ENCODE data around the gene TRIM54.
"Not testable (repeated sequence)": the region's sequence is repeated elsewhere in the genome, so short reads cannot be mapped to it uniquely, and the experiment has no call there.

The TRIM54 gene

DNA sequence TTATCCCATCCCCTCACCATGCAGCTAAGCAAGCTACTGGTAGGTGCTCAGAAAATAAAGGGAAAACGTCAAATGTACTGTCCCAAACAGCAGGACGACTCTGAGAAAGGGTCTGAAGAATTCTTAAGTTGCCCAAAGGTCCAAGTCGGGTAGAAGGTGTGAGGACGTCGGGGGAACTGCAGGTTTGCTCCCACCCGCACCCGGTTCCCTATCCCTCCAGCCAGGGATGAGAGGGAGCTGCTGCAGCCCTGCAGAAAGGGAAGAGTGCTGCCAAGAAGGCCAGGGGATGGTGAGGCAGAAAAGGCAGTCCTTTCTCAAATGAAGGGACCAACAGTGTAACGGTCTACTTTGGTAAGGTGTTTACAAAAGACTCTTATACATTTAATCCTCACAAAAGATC, 32.9 kb downstream of the TRIM54 start:
- no peak for DNase-seq

DNA sequence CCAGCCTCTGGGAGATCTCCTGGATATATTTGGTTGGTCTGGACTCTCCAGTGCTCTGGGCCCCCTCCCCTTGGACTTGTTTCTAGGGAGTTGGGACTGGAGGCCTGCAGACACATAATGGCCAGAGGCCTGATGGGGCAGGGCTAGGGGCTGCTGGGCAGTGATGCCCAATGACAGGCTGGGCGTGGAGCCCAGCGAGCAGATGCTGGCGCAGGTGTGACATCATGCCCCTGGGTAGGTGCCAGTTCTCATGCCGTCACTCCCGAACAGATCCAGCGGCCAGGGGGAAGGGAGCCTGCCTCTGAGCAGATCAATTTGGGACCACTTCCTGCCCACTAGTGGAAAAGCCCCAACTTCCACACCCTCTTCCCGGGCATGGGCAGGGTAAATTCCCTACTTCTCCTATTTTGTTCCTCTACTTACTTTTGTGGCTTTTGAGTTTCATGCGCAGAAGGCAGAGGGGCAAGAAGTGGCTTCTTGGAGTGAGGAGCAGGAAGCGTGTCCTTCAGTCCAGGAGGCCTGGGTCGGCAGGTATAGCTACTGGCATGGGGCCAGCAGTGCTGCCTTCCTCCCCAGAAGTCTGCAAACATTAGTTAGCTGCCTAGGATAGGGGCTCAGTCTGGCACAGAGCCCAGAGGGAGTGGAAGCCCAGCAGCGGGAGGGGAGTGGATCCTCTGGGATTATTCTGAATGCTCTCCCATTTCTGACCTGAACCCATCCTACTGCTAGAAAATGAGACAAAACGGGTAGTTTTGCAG, 34.6 kb downstream of the TRIM54 start:
- no peak for DNase-seq

DNA sequence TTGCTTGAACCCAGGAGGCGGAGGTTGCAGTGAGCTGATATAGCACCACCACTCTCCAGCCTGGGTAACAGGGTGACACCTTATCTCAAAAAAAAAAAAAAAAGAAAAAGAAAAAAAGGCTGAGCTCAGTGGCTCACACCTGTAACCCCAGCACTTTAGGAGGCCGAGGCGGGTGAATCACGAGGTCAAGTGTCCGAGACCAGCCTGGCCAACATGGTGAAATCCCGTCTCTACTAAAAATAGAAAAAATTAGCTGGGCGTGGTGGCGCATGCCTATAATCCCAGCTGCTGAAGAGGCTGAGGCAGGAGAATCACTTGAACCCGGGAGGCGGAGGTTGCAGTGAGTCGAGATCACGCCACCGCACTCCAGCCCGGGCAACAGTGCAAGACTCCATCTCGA, 37.6 kb downstream of the TRIM54 start:
- not testable (repeated sequence) for DNase-seq

DNA sequence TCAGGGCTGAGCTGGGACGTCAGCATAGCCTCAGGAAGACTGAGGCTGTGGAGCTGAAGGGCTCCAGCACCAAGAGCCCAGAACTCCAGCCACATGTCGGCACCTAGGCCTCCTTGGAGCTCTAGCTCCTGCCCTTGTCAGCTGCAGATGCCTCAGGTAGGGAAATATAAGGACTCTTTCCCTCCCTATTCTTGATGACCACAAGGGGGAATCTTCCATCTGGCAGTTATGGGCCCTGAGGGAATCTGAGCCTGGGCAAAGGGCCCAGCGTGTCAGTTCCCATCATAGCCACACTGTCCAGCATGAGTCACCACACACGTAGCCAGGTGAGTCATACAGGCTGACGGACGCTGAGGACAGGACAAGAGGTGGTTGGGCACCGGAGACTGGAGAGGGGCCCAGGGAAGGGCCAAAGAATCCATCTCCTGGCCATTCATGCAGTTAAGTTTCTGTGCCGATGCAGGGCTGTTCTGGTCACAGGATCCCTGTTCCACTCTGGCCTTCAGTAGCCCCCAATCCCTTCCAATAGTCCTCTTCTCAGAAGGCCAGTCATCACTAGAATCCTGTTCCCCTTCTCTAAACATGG, 38.8 kb downstream of the TRIM54 start:
- no peak for DNase-seq

DNA sequence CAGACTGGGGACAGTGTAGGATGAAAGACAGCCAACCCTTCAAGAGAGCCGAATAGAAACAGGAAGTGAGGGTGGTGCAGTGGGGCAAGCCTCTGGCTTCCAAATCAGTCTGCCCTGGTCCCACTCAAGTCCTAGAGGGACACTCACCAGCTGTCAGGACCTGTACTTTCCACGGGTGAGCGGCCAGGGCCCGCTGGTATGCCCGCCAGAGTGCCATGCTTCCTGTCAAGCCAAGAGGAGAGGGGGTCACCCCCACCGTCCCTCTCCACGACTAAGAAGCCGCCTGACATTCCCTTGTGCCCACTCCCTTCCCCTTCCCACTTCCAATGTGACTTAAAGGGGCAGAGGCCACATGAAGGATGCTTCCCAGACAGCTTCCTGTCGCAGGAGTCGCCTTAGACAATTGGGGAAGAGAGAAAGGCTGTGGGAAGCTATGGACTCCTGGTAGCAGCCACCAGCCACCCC, 40.1 kb downstream of the TRIM54 start:
- DNase-seq = peak; percentile 15

DNA sequence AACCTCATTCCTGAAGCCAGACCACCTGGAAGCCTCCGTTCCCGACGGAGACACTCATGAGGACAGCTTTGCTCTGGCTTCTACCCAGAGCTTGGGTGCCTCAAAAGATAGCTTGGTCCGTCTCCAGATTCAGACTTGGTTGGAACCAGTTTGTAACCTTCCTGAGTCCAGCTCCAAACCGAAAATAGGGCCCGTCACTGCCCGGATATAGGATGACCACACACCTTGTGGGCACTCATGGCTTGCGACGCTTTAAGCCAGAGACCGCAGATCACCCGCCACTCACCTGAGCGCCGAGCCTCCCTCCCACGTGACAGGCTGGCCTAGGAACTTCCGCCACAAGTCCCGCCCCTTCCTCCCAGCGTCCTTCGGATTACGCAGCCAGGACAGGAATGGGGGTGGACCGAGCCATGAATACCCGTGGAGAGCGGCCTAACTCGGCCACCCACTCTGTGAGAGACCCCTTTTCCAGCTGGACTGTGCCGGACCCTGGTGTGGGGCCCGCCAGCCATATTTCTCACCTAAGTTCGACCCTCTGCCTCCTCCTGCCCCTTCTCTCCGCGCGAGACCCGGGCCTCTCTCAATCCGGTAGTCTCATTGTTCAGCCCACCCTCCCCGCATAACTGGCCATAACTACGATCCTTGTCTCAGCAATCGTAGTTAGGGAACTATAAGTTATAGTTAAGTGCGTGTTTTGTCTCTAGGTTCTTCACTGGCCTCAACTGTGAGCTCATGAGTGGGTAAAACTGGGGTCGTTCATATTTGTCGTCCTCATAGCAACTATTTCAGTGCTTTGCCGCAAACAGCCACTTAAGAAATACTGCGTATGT, 40.8 kb downstream of the TRIM54 start, which contains the start of gene MPV17:
TSS of gene MPV17 (minus strand) at position 332 of the 830 bp plus-strand sequence. CDS start 580 bp downstream, outside the sequence.
- DNase-seq = peak; percentile 90

DNA sequence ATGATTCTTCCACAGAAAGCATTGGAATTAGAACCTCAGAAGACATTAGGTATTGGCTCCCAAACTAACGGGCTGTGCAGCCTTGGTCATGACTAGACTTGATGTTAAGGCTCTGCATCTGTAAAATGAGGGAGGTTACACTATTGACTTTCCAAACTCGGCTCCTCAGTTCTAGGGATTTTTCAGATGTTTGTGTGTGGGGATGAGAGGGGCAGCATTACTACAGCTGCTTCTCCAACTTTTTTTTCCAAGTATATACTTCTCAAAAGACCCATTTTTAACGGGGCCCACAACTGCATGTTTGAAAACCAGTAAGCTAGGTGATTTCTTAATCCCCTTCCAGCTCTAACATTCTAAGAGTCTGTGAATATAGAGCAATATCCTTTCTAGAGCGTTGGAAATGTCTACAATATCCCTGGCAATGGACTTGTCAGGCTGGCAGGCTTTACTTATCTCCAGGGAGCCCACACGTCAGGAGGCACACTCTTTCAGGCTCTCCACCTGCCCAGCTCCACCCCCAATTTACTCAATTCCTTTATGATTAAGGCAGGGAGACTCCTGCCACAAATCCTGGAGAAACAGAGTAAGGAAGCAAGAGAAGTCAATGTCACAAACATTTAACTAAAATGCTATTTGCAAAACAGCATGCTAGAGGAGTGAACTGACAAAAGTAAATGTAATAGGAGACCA, 41.5 kb downstream of the TRIM54 start:
- no peak for DNase-seq

DNA sequence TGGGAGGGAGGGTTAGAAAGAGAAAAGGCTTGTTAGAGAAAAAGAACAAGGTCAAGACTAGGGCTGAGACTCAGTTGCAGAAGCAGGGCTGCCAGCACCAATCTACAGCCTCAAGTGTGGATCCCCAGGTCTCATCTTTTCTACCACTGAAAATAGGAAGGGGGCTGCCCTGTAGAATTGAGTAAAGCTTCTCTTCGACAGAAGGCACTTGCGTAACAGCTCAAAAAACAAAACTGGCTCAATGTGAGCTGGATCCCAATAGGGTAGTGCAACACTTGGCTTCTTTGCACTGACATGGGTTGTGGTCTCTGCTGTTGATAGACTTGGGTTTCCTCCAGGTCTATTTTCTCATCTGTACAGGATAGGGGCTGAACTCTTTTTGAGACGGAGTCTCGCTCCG, 42.5 kb downstream of the TRIM54 start:
- DNase-seq = no peak

DNA sequence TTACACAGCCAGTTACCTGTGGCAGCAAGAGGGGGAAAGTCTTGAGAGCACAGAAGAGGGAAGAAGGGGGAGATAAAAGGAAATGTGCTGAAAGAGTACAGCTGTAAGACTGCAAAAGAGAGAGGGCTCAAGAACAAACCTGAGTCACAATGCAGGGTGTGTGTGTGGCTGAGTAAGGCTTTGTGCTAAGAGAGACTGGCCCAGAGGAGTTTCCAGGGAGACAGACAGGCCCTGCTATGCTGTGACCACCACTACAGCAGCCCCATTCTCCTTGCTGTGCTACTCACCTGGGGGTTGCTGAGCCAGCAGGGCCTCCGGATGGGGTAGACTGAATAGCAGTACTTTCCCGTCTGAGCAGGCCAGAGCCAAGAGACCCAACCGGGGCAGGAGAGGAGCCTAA, 53.1 kb downstream of the TRIM54 start:
- no peak for DNase-seq

DNA sequence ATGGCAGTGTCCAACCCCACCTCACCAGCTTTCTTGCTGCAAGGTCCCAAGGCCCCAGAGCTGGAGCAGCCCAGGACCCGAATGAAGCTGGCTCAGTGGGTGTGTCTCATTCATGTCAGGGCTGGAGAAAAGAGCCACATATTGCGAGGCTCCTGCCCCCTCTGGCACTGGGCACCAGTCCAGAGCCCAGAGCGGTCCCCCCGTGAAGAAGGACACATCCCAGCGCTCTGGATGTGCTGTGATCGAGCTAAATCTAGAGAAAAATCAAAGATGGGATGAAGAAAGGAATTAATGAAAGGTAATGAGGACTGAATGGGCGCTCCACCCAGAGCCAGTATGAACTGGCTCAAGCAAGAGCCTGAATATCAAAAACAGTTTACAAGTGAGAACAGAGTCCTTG, 53.9 kb downstream of the TRIM54 start:
- DNase-seq = no peak

DNA sequence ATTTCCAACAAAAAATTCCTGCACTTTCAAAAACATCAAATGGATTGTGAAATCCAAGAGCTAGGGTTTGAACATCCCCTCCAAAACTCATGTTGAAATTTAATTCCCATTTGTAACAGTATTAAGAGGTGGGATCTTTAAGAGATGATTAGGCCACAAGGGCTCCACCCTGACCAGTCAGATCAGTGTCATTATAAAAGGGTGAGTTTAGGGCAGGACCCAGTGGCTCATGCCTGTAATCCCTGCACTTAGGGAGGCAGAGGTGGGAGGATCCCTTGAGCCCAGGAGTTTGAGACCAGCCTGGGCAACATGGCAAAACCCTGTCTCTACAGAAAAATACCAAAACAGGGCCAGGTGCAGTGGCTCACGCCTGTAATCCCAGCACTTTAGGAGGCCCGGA, 65.4 kb downstream of the TRIM54 start:
- no peak for DNase-seq

DNA sequence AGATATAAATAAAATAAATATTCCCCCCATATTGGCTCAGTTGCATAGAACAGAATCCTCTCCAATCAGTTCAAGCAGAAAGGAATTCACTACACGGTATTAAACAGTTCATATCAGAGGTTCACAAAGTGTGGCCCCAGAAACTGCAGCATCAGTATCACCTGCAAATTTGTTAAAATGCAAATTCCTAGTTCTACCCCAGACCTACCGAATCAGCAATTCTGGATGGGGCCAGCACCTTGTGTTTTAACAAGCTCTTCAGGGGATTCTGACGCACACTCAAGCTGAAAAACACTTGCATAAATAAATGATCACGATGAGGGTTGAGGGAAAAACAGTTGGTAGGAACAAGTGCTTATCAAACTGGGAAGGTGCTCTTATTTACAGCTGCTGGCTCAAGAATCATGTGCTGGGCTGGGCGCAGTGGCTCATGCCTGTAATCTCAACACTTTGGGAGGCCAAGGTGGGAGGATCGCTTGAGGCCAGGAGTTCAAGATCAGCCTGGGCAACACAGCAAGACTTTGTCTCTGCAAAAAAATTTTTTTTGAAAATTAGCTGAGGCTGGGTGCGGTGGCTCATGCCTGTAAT, 68.0 kb downstream of the TRIM54 start:
- no peak for DNase-seq

DNA sequence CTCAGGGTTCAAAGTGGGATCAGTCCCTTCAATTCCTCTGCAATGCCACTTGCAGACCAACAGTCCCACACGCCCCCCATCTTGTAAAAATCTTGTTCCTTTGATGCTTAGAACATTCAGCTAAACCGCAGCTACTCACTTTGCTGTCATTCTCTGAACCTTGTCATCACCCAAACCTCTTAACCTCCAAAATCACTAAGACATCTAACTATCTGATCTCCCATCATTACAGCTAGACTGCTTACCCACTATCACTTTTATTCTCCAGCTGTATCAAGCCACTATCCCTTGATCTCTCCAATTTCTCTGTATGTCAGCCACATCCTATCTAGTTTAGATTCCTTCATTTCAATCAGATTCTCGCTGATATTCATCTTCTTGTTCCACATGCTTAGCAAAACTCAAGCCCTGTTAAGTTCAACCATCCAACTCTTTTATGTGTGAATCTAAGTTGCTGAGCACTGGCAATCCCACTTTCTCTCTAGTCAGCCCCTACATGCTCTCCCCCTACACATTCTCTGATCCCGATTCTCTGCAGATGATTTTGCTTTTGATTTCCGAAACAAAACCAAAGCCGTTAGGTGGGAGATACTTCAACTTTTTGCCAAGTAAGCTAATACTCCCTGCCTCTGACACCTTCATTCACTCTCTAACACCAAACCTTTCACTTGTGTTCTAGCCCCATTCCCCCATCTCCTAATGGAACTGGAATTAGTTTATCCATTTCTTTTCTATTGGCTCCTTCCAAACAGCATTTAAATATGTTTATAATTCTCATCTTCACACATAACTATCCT, 69.8 kb downstream of the TRIM54 start:
- no peak for DNase-seq

DNA sequence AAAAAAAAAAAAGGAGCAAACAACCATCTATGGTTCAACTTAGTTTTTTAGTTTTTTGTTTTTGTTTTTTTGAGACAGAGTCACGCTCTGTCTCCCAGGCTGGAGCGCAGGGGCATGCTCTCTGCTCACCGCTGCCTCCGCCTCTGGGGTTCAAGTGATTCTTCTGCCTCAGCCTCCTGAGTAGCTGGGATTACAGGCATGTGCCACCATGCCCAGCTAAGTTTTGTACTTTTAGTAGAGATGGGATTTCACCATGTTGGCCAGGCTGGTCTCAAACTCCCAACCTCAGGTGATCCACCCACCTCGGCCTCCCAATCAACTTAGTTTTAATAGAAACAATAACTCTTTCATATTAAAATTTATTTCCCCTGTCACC, 71.1 kb downstream of the TRIM54 start:
- DNase-seq = not testable (repeated sequence)

DNA sequence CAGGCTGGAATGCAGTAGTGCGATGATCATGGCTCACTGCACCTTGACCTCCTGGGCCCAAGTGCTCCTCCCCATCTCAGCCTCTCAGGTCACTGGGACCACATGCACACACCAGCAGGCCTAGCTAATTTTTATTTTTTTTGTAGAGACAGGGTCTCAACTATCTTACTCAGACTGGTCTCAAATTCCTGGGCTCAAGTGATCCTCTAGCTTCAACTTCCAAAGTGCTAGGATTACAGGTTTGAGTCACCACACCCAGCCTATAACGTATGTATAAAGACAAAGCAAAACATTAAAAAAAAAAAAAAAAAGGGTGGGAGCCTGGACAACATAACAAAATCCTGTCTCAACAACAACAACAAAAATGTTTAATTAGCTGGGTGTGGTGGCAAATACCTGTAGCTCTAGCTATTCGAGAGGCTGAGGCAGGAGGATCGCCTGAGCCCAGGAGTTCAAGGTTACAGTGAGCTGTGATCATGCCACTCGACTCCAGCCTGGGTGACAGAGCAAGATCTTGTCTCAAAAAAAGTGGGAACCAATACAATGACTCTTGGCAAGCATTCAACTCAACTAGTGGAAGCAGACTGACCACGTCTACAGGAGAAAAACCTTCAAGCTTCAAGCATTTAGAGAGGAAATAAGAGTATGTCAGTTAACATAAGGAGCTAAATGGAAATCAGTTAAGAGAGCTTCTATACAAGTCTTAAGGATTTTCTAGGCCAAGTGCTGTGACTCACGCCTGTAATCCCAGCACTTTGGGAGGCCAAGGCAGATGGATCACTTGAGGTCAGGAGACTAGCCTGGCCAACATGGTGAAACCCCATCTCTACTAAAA, 71.8 kb downstream of the TRIM54 start:
- no peak for DNase-seq

DNA sequence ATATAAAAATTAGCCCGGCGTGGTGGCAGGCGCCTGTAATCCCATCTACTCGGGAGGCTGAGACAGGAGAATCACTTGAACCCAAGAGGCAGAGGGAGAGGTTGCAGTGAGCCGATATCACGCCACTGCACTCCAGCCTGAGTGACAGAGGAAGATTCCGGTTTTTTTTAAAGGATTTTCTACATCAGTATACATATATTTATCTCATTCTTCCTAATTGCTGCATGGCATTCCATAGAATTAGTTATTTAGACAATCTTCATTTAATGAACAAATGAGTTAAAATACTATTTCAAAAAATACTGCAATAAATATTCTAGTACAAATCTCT, 72.3 kb downstream of the TRIM54 start:
- no peak for DNase-seq

DNA sequence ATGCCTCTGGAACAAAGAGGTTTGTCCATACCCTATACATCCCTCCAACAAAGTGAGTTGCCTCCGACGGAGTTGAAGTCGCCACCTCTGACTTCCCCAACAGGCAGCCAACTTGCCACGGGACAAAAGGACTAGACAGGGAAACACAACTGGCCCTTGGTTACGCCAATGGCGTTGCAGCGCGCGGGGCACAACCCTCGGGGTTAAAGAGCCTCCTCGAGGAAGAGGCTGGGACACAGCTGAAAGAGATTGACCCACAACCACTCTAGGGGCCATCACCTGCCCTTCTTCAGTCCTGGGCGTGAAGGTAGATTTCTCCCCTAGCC, 73.8 kb downstream of the TRIM54 start:
- DNase-seq = no peak

DNA sequence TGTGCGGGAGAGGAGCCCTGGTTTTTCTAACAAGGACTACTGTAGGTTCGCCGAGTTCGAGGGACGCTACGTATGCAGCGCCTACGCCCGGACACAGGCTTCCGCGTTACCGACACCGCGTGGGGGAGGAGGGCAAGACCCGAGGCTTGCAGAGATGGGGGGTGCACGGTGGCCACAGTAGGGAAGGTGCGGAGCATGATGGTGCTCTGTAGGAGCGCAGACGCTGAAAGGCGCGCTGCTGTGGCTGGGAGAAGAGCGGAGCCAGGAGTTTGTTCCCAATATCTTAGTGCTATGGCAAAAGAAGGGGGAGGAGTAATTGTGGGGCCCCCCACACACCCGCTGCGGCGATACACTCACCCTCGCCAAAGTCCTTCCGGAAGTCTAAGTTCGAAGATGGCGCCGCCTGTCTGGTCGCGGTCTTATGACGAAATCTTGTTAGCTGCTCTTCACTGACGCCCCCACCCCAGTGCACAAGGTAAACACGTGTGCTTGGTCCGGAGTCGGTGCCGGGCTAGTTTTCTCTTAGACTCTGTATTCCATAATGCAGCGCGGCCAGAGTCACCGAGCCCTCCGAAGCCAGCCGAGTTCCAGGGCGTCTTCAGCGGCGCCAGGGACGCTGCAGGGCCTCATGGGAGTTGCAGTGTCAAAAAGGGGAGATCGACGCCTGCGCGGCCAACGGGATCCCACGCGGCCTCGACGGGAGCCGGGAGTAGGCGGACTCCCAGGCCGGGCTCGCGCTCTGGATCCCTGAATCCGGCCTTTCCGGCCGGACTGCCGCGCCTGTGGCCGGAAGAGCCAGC, 74.4 kb downstream of the TRIM54 start, which contains the start of gene GTF3C2:
TSS of gene GTF3C2 (minus strand) at position 383 of the 800 bp plus-strand sequence. CDS start 13,210 bp downstream, outside the sequence.
- DNase-seq = peak; percentile 92

Measured in CD4-positive, alpha-beta T cell treated with Interleukin-6 for 4 hours (primary cell).